PC-9 (cell line): ENCODE measurements around the gene E2F8. TPM values are rescaled to one million over a fixed set of nuclear protein-coding genes. Genes with fewer than 3 reads are reported as not detected.

Experiments used
- BruUV-seq: library from RNA; stranded (reverse); fragments of 400-500 nt; replicated peaks from 2 replicates; lab custom pipeline; 2021; lab: Mats Ljungman, UMichigan
- CTCF ChIA-PET: fragments of 300-600 bp; sonication (Branson Sonifier 250); formaldehyde crosslinking; loops from one replicate; lab custom pipeline; 2022; ENCODE audit warnings: antibody characterized with exemption; lab: Charles Lee
- POLR2A ChIA-PET: fragments of 300-600 bp; sonication (Branson Sonifier 250); formaldehyde crosslinking; loops from one replicate; lab custom pipeline; 2022; ENCODE audit warnings: antibody characterized with exemption; ENCODE audit not compliant: unreplicated experiment; lab: Charles Lee
- DNase-seq, 2 experiments: peaks; one replicate each; pipeline versions ENCODE4 v3.0.0 to v3.0.0-alpha.2; 2015 to 2022; ENCODE audit warnings: mixed read lengths in 1 of 2
- H2AFZ ChIP-seq: fragments of 200-600 bp; sonication (generic); 2 replicates; pipeline ENCODE4 v1.8.1; 2017; ENCODE audit warnings: antibody characterized with exemption
- H3F3A ChIP-seq: fragments of 200-600 bp; sonication (generic); 2 replicates; pipeline ENCODE4 v1.8.1; 2017; ENCODE audit warnings: antibody characterized with exemption, mild to moderate bottlenecking, low read depth; ENCODE audit not compliant: insufficient read depth
- H3K27ac ChIP-seq: fragments of 200-600 bp; sonication (generic); 2 replicates; pipeline ENCODE4 v1.6.1; 2016; ENCODE audit warnings: mixed run types
- H3K27me3 ChIP-seq: fragments of 200-600 bp; sonication (generic); 2 replicates; pipeline ENCODE4 v1.6.1; 2016; ENCODE audit warnings: low read depth, mixed run types; ENCODE audit not compliant: insufficient read depth
- H3K36me3 ChIP-seq: fragments of 200-600 bp; sonication (generic); 2 replicates; pipeline ENCODE4 v1.6.1; 2016; ENCODE audit warnings: low read depth, mixed run types
- H3K4me1 ChIP-seq: fragments of 200-600 bp; sonication (generic); replicated peaks from 2 replicates; pipeline ENCODE4 v1.6.1; 2016; ENCODE audit warnings: mixed run types; ENCODE audit not compliant: insufficient read depth
- H3K4me2 ChIP-seq: fragments of 200-600 bp; sonication (generic); 2 replicates; pipeline ENCODE4 v1.6.1; 2017; ENCODE audit warnings: mixed run types
- H3K4me3 ChIP-seq: fragments of 200-600 bp; sonication (generic); 2 replicates; pipeline ENCODE4 v1.6.1; 2016; ENCODE audit warnings: mixed run types
- H3K79me2 ChIP-seq: fragments of 200-600 bp; sonication (generic); 2 replicates; pipeline ENCODE4 v1.6.1; 2017; ENCODE audit warnings: low read depth, mixed run types
- H3K9me2 ChIP-seq: fragments of 200-600 bp; sonication (generic); 2 replicates; pipeline ENCODE4 v1.8.1; 2017; ENCODE audit warnings: mild to moderate bottlenecking; ENCODE audit not compliant: insufficient read depth
- H3K9me3 ChIP-seq: fragments of 200-600 bp; sonication (generic); 2 replicates; pipeline ENCODE4 v1.8.1; 2016; ENCODE audit warnings: low read depth; ENCODE audit not compliant: insufficient read depth
- H4K20me1 ChIP-seq: fragments of 200-600 bp; sonication (generic); 2 replicates; pipeline ENCODE4 v1.8.1; 2017; ENCODE audit not compliant: insufficient read depth
- EZH2 ChIP-seq: fragments of 200-600 bp; sonication (generic); IDR thresholded peaks from 2 replicates; pipeline ENCODE4 v1.8.0; 2017; ENCODE audit warnings: antibody characterized with exemption, low read depth
- intact Hi-C: fragments of 100-400 bp; cut with micrococcal nuclease; formaldehyde crosslinking; loops from one replicate; pipeline ENCODE4 v1.10.0; 2022; ENCODE audit not compliant: unreplicated experiment
- total RNA-seq: library from RNA; stranded (reverse); gene quantifications from 2 replicates; pipeline ENCODE4 v1.2.3, GENCODE V29; 2021
- TF ChIP-seq, protein P1 (sequence below): fragments of 200-600 bp; sonication (generic); conservative IDR thresholded peaks from 2 replicates; pipeline ENCODE4 v1.6.1; 2017; ENCODE audit warnings: mixed run types, antibody characterized with exemption, mild to moderate bottlenecking, moderate library complexity

Gene E2F8
- total RNA-seq, 1 experiment from 2014 or later: 26.7 TPM

DNA sequence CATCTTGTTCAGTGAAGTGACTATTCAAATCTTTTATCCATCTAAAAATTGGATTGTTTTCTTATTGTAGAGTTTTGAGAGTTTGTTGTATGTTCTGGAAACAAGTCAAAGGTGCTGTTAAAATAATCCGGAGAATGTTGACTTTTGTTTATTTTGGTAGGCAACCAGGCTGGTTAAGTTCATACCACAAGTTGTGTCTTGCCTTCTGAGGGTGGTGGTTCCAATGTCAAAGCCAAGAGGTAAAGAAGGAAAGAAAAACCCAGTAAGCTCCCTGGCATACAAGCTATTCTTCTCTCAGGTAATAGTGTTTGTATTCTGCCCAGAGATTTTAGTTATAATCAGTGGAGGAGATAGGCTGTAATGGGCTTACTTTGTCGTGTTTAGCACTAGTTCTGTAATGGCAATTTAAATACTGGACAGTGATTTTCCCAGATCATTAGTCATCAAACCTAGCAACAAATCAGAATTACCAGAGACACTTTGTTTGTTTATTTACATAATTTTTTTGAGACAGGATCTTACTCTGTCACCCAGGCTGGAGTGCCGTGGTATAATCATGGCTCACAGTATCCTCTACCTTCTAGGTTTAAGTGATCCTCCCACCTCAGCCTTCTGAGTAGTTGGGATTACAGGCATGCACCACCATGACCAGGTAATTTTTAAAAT is 23.9 kb downstream of the E2F8 start:
- DNase-seq: no peak
- POLR2A ChIA-PET: no interaction called here
- Histone ChIP-seq H3F3A (no peaks in the 10 kb centered on the region), H2AFZ (no peak overlapping the region), H3K9me2 (no peaks in the 10 kb centered on the region; the same call in 1 of the 2 replicates), H3K79me2 (no peaks in the 10 kb centered on the region), H3K27me3 (no peaks in the 10 kb centered on the region), H3K4me2 (no peak overlapping the region), H3K36me3 (no peaks in the 10 kb centered on the region), H3K4me3 (no peak overlapping the region), H3K27ac (no peak overlapping the region), H3K9me3 (no peaks in the 10 kb centered on the region), H3K4me1 (no peaks in the 10 kb centered on the region), H4K20me1 (no peaks in the 10 kb centered on the region)
- no TSS peak for BruUV-seq
- intact Hi-C loops: no loop called here
- TF ChIP-seq EZH2: no peak
- TF ChIP-seq, protein P1, sequence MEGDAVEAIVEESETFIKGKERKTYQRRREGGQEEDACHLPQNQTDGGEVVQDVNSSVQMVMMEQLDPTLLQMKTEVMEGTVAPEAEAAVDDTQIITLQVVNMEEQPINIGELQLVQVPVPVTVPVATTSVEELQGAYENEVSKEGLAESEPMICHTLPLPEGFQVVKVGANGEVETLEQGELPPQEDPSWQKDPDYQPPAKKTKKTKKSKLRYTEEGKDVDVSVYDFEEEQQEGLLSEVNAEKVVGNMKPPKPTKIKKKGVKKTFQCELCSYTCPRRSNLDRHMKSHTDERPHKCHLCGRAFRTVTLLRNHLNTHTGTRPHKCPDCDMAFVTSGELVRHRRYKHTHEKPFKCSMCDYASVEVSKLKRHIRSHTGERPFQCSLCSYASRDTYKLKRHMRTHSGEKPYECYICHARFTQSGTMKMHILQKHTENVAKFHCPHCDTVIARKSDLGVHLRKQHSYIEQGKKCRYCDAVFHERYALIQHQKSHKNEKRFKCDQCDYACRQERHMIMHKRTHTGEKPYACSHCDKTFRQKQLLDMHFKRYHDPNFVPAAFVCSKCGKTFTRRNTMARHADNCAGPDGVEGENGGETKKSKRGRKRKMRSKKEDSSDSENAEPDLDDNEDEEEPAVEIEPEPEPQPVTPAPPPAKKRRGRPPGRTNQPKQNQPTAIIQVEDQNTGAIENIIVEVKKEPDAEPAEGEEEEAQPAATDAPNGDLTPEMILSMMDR: no peak
- CTCF ChIA-PET: no interaction called here

DNA sequence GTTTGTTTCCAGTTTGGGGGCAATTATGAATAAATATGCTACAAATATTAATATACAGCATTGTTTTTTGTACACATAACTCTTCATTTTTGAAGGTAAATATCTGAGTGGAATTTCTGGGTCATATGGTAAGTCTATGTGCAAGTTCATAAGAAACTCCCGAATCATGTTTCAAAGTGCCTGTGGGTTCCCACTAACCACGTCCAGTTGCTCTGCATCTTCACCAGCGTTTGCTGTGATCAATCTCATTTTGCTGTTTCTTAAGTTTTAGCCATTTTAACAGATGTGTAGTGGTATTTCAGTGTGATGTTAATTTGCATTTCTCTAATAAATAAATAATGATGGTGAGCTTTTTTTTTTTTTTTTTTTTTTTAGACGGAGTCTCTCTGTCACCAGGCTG is 24.7 kb downstream of the E2F8 start:
- Histone ChIP-seq H2AFZ (no peak overlapping the region), H3K27ac (no peak overlapping the region), H3K27me3 (no peaks in the 10 kb centered on the region), H3K4me2 (no peak overlapping the region), H3K4me1 (no peaks in the 10 kb centered on the region), H3F3A (no peaks in the 10 kb centered on the region), H3K9me2 (no peaks in the 10 kb centered on the region; the same call in 1 of the 2 replicates), H3K79me2 (no peaks in the 10 kb centered on the region), H4K20me1 (no peaks in the 10 kb centered on the region), H3K4me3 (no peak overlapping the region), H3K9me3 (no peaks in the 10 kb centered on the region), H3K36me3 (no peaks in the 10 kb centered on the region)
- POLR2A ChIA-PET: no interaction called here
- no peak for TF ChIP-seq EZH2
- TF ChIP-seq, protein P1: no peak
- BruUV-seq: no TSS peak
- intact Hi-C loops: no loop called here
- CTCF ChIA-PET: no interaction called here
- DNase-seq: no peak

DNA sequence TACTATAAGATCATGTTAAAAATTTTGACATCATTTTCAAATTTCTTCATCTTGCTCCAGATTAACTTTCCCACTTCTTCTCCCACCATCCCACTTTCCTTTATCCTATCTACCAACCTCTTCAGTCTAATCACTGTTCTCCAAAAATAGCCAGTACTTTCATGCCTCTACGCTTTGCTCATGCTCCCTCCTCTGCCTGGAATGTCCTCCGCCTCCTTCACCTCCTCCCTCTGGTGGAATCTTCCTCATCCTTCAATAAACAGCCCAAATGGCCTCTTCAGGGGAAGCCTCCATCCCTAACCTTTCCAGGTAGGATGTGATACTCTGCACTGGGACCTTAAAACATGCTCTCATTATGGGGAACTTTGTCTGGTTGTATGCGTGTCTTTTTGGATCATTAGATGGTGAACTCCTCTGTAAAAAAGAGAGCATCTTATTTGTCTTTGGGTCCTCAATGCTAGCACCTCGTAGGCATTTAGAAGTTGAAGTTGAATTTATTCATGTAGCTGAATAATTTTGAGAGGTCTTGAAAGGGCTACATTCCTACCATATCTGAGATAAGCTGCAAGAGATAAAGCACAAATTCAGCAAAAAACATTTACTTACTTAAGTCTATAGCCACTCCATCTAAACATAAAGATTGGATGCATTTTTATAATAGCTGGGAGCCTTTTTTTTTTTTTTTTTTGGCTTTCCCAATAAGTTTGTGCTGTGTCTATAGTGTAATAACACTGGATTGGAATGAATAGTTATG is 31.0 kb downstream of the E2F8 start:
- ChIA-PET CTCF (no interaction called here), POLR2A (no interaction called here)
- H3K36me3 ChIP-seq: no peaks in the 10 kb centered on the region
- no peaks in the 10 kb centered on the region for H3K9me2 ChIP-seq
- no peak overlapping the region for H3K4me2 ChIP-seq
- H4K20me1 ChIP-seq: no peaks in the 10 kb centered on the region
- no peaks in the 10 kb centered on the region for H3K9me3 ChIP-seq
- H2AFZ ChIP-seq: no peak overlapping the region
- H3K27me3 ChIP-seq: no peaks in the 10 kb centered on the region
- TF ChIP-seq, protein P1: no peak
- TF ChIP-seq EZH2: no peak
- no peak overlapping the region for H3K4me3 ChIP-seq
- no peak for DNase-seq
- BruUV-seq: no TSS peak
- no peaks in the 10 kb centered on the region for H3K79me2 ChIP-seq
- intact Hi-C loops: no loop called here
- H3K27ac ChIP-seq: no peak overlapping the region
- H3K4me1 ChIP-seq: no peaks in the 10 kb centered on the region
- no peaks in the 10 kb centered on the region for H3F3A ChIP-seq
